H1 (cell line): Measurements from ENCODE around the gene EPN2. TPM values are rescaled to one million over a fixed set of nuclear protein-coding genes. Genes with fewer than 3 reads are reported as not detected.

Experiments used
- CTCF ChIA-PET: fragments of 300-600 bp; sonication (Branson Sonifier 250); formaldehyde crosslinking; loops from one replicate; lab custom pipeline; 2021; ENCODE audit not compliant: partially characterized antibody; lab: Charles Lee
- POLR2A ChIA-PET: fragments of 300-600 bp; sonication (Branson Sonifier 250); formaldehyde crosslinking; loops from one replicate; lab custom pipeline; 2021; ENCODE audit warnings: inconsistent platforms; ENCODE audit not compliant: partially characterized antibody; lab: Charles Lee
- DNase-seq, 2 experiments: peaks; one replicate each; pipeline versions ENCODE4 v3.0.0 to v3.0.0-alpha.2; 2010 to 2022; ENCODE audit warnings: low spot score in 2 of 2, low read depth in 1 of 2, mixed read lengths in 1 of 2
- FAIRE-seq: peaks from 2 replicates; lab custom pipeline; 2011; peaks lifted over from hg19 to GRCh38; lab: Jason Lieb, UNC
- H2AFZ ChIP-seq: 2 replicates; pipeline ENCODE4 v1.8.1; 2012; ENCODE audit warnings: low read length, inconsistent platforms
- H2AK5ac ChIP-seq: 2 replicates; pipeline ENCODE4 v1.6.1; 2013; ENCODE audit warnings: low read depth, low read length
- H2BK120ac ChIP-seq: replicated peaks from 2 replicates; pipeline ENCODE3; 2013; ENCODE audit warnings: low read depth, low read length, inconsistent platforms
- H2BK12ac ChIP-seq: 2 replicates; pipeline ENCODE4 v1.6.1; 2013; ENCODE audit warnings: low read depth, low read length
- H2BK15ac ChIP-seq: 2 replicates; pipeline ENCODE4 v1.6.1; 2013; ENCODE audit warnings: low read length
- H2BK20ac ChIP-seq: 2 replicates; pipeline ENCODE4 v1.6.1; 2013; ENCODE audit warnings: low read length
- H2BK5ac ChIP-seq: 2 replicates; pipeline ENCODE4 v1.6.1; 2013; ENCODE audit warnings: low read depth, low read length
- H3K14ac ChIP-seq: 2 replicates; pipeline ENCODE4 v1.6.1; 2013; ENCODE audit warnings: inconsistent platforms; ENCODE audit not compliant: insufficient read length
- H3K18ac ChIP-seq: 2 replicates; pipeline ENCODE4 v1.6.1; 2013; ENCODE audit warnings: low read length; ENCODE audit errors: extremely low read depth
- H3K23ac ChIP-seq: 2 replicates; pipeline ENCODE4 v1.6.1; 2013; ENCODE audit warnings: inconsistent platforms; ENCODE audit not compliant: insufficient read length
- H3K23me2 ChIP-seq: 2 replicates; pipeline ENCODE4 v1.6.1; 2013; ENCODE audit warnings: low read depth, low read length
- H3K27ac ChIP-seq: 2 replicates; pipeline ENCODE4 v1.6.1; 2011; ENCODE audit warnings: low read depth, low read length, inconsistent platforms
- H3K27me3 ChIP-seq, 4 experiments: replicated peaks in 1 of 4; 1 replicate in 1 of 4; 2 replicates in 3 of 4; pipeline versions ENCODE4 v1.6.1 to v1.8.1; 2011 to 2013; ENCODE audit warnings: low read length in 3 of 4, mild to moderate bottlenecking in 3 of 4, inconsistent platforms in 2 of 4, mixed read lengths in 2 of 4, moderate library complexity in 1 of 4; ENCODE audit not compliant: control insufficient read depth in 3 of 4, insufficient read depth in 3 of 4; ENCODE audit errors: extremely low read depth in 1 of 4
- H3K36me3 ChIP-seq, 4 experiments: 2 replicates each; pipeline versions ENCODE4 v1.6.1 to v1.8.1; 2011 to 2013; ENCODE audit warnings: mild to moderate bottlenecking in 4 of 4, low read length in 3 of 4, moderate library complexity in 2 of 4, control low read depth in 1 of 4, inconsistent platforms in 1 of 4; ENCODE audit not compliant: insufficient read depth in 4 of 4, control insufficient read depth in 2 of 4
- H3K4ac ChIP-seq: replicated peaks from 2 replicates; pipeline ENCODE3; 2013; ENCODE audit warnings: low read length, low read depth, mixed read lengths, inconsistent platforms; ENCODE audit not compliant: insufficient read length
- H3K4me1 ChIP-seq, 4 experiments: replicated peaks in 1 of 4; 1 replicate in 1 of 4; 2 replicates in 3 of 4; pipeline versions ENCODE4 v1.6.1 to v1.8.1; 2011 to 2013; ENCODE audit warnings: low read length in 3 of 4, inconsistent platforms in 2 of 4, mixed read lengths in 1 of 4; ENCODE audit not compliant: insufficient read depth in 4 of 4, control insufficient read depth in 3 of 4
- H3K4me2 ChIP-seq, 2 experiments: 2 replicates each; pipeline versions ENCODE4 v1.6.1 to v1.8.1; 2011 to 2013; ENCODE audit warnings: low read depth in 2 of 2, low read length in 2 of 2, control low read depth in 1 of 2, inconsistent platforms in 1 of 2, mild to moderate bottlenecking in 1 of 2; ENCODE audit not compliant: insufficient read depth in 1 of 2
- H3K4me3 ChIP-seq, 4 experiments: fragments of 200-600, 300-600 bp in 1 of 4; sonication (generic), shearing (Covaris generic), sonication (Bioruptor Twin) in 1 of 4; 2 replicates each; pipeline versions ENCODE4 v1.5.1 to v1.8.1; 2011 to 2016; ENCODE audit warnings: low read length in 4 of 4, low read depth in 3 of 4, control low read depth in 2 of 4, inconsistent platforms in 2 of 4, mild to moderate bottlenecking in 2 of 4, mixed read lengths in 1 of 4, moderate library complexity in 1 of 4; ENCODE audit not compliant: insufficient read depth in 2 of 4; ENCODE audit errors: extremely low read depth in 1 of 4
- H3K56ac ChIP-seq: replicated peaks from 2 replicates; pipeline ENCODE3; 2013; ENCODE audit warnings: low read depth, mild to moderate bottlenecking, mixed read lengths, low read length, inconsistent platforms; ENCODE audit not compliant: insufficient read length
- H3K79me1 ChIP-seq: 2 replicates; pipeline ENCODE4 v1.6.1; 2013; ENCODE audit warnings: low read depth, low read length, control low read depth
- H3K79me2 ChIP-seq, 2 experiments: 2 replicates each; pipeline versions ENCODE4 v1.6.1 to v1.8.1; 2012 to 2013; ENCODE audit warnings: low read length in 2 of 2, mild to moderate bottlenecking in 2 of 2, inconsistent platforms in 1 of 2; ENCODE audit not compliant: insufficient read depth in 2 of 2, control insufficient read depth in 1 of 2
- H3K9ac ChIP-seq, 4 experiments: replicated peaks in 1 of 4; 1 replicate in 1 of 4; 2 replicates in 3 of 4; pipeline versions ENCODE4 v1.6.1 to v1.8.1; 2011 to 2013; ENCODE audit warnings: low read depth in 3 of 4, low read length in 3 of 4, control low read depth in 2 of 4, mild to moderate bottlenecking in 2 of 4, moderate library complexity in 2 of 4, inconsistent platforms in 1 of 4; ENCODE audit errors: extremely low read depth in 1 of 4
- H3K9me3 ChIP-seq, 2 experiments: 2 replicates each; pipeline versions ENCODE4 v1.6.1 to v1.8.1; 2012 to 2013; ENCODE audit warnings: mild to moderate bottlenecking in 2 of 2, moderate library complexity in 2 of 2, control low read depth in 1 of 2, inconsistent platforms in 1 of 2, low read depth in 1 of 2, low read length in 1 of 2, mixed read lengths in 1 of 2; ENCODE audit not compliant: insufficient read depth in 2 of 2
- H4K20me1 ChIP-seq, 2 experiments: replicated peaks in 1 of 2; 2 replicates each; pipeline versions ENCODE3 to v1.8.1; 2011 to 2013; ENCODE audit warnings: inconsistent platforms in 2 of 2, low read length in 2 of 2, mild to moderate bottlenecking in 1 of 2; ENCODE audit not compliant: insufficient read depth in 2 of 2, control insufficient read depth in 1 of 2
- H4K5ac ChIP-seq: 2 replicates; pipeline ENCODE4 v1.6.1; 2013; ENCODE audit warnings: low read length, low read depth, mixed read lengths, inconsistent platforms; ENCODE audit not compliant: insufficient read length
- H4K8ac ChIP-seq: 2 replicates; pipeline ENCODE4 v1.8.0; 2013; ENCODE audit warnings: mild to moderate bottlenecking, moderate library complexity, low read length, inconsistent platforms; ENCODE audit not compliant: insufficient read depth; ENCODE audit errors: extremely low read depth
- H4K91ac ChIP-seq: replicated peaks from 2 replicates; pipeline ENCODE3; 2013; ENCODE audit warnings: low read length, mixed read lengths, inconsistent platforms; ENCODE audit not compliant: insufficient read length
- MAX ChIP-seq: IDR thresholded peaks from 2 replicates; pipeline ENCODE4 v1.6.1; 2012; ENCODE audit warnings: inconsistent platforms
- PHF8 ChIP-seq: fragments of 200-600 bp; sonication (generic); conservative IDR thresholded peaks from 2 replicates; pipeline ENCODE4 v1.7.1; 2012; ENCODE audit warnings: low read depth, mild to moderate bottlenecking, inconsistent platforms, low read length, moderate library complexity
- POLR2A ChIP-seq, 2 experiments: IDR thresholded peaks; 1 replicate in 1 of 2; 2 replicates in 1 of 2; pipeline ENCODE4 v1.6.1; 2011; ENCODE audit warnings: low read depth in 2 of 2, low read length in 2 of 2, mild to moderate bottlenecking in 2 of 2; ENCODE audit errors: control extremely low read depth in 1 of 2
- SIX5 ChIP-seq: IDR thresholded peaks from 2 replicates; pipeline ENCODE4 v1.6.1; 2011; ENCODE audit warnings: mild to moderate bottlenecking, low read depth, low read length
- whole genome bisulfite sequencing, 2 experiments: shearing (Covaris generic) in 1 of 2; methylation state at CpG; one replicate each; pipeline versions ENCODE4 v1.1.6 to v1.1.7; 2013 to 2015; ENCODE audit warnings: low lambda C conversion rate in 2 of 2, mixed read lengths in 2 of 2, inconsistent platforms in 1 of 2, low coverage in 1 of 2, missing lambda C conversion rate in 1 of 2; ENCODE audit not compliant: insufficient replicate concordance in 2 of 2, insufficient coverage in 1 of 2, insufficient read length in 1 of 2; ENCODE audit errors: extremely low coverage in 1 of 2, missing lambda C conversion rate in 1 of 2; 5-methylcytosine and 5-hydroxymethylcytosine counted together
- polyA plus RNA-seq, 7 experiments: library from polyadenylated mRNA; depleted of rRNA in 3 of 7; stranded (reverse) in 5 of 7; unstranded in 2 of 7; fragments of >200 nt in 5 of 7; fragments of 200-250 nt in 2 of 7; gene quantifications; 1 replicate in 5 of 7; 2 replicates in 1 of 7; 4 replicates in 1 of 7; pipeline versions ENCODE4 v1.2.1 to v1.2.3, GENCODE V29; 2011 to 2013; ENCODE audit warnings: missing spikeins in 2 of 7, mixed read lengths in 2 of 7
- total RNA-seq: library from RNA; stranded (reverse); fragmentation: NEBNext Ultra II Directional; extraction: Animal tissue kit (Norgen Biotek cat#: 25700); gene quantifications from 2 replicates; pipeline ENCODE4 v1.2.1, GENCODE V29; 2021

EPN2 gene
- total and polyA plus RNA-seq, 2 of the 8 experiments (the other 6 are each of a cell fraction or from before 2014, with no cell fraction given), result 28.7 to 55.8 TPM

- H3K14ac ChIP-seq, result no peak overlapping the region
- H4K5ac ChIP-seq, result no peak overlapping the region
- no peak overlapping the region for H3K4ac ChIP-seq
- no peak overlapping the region for H4K91ac ChIP-seq
- ChIA-PET POLR2A (no interaction called here), CTCF (no interaction called here)
- no peak overlapping the region for H2BK12ac ChIP-seq
- no peaks in the 10 kb centered on the region; a peak in 1 of 8 replicates for H3K36me3 ChIP-seq
- H3K4me2 ChIP-seq, result no peak overlapping the region
- 93% methylated on average over 1 of the region's 1 CpG; no CpG with 5 or more reads in 1 of the 2 experiments for WGBS, 2 experiments
- H4K20me1 ChIP-seq, result peaks cover 10 to 18% of the 10 kb centered on the region in 2 experiments
- no peak overlapping the region for H3K27ac ChIP-seq
- H3K23me2 ChIP-seq, result peaks cover 2% of the 10 kb centered on the region; the same call in 1 of the 2 replicates
- H3K9me3 ChIP-seq, result peaks cover 0 to 4% of the 10 kb centered on the region in 2 experiments; a peak in 1 of 4 replicates
- no peak overlapping the region for H2BK5ac ChIP-seq
- no peak overlapping the region for H2AFZ ChIP-seq
- H2BK15ac ChIP-seq, result no peak overlapping the region
- DNase-seq, result no peak
- H2AK5ac ChIP-seq, result no peak overlapping the region
- H2BK120ac ChIP-seq, result no peak overlapping the region
- peaks cover 19% of the 10 kb centered on the region; the same call in 1 of the 2 replicates for H3K79me1 ChIP-seq
- H3K23ac ChIP-seq, result no peak overlapping the region
- no peak overlapping the region for H2BK20ac ChIP-seq
- no peaks in the 10 kb centered on the region for H3K27me3 ChIP-seq
- FAIRE-seq, result no peak
- no peak for TF ChIP-seq SIX5
- TF ChIP-seq MAX, result no peak
- TF ChIP-seq PHF8, result no peak
- no peak for TF ChIP-seq POLR2A (IDR thresholded peaks at IDR 0.05; ENCODE audit: control extremely low read depth in 1 of 2, low read depth in 2 of 2, low read length in 2 of 2)
- no peak overlapping the region for H3K56ac ChIP-seq
- H3K4me3 ChIP-seq, result no peak overlapping the region
- peaks cover 0 to 8% (median under 1%) of the 10 kb centered on the region in 4 experiments; a peak in 2 of 7 replicates for H3K4me1 ChIP-seq
- H3K18ac ChIP-seq, result no peak overlapping the region
- H3K9ac ChIP-seq, result no peak overlapping the region
- peaks cover 5 to 86% of the 10 kb centered on the region in 2 experiments for H3K79me2 ChIP-seq
- H4K8ac ChIP-seq, result no peak overlapping the region
Observed at GRCh38 chr17:19253112-19253511, 15.9 kb downstream of the EPN2 start.
